ENCODE data around the gene CFAP46. TPM values are rescaled to one million over a fixed set of nuclear protein-coding genes. Genes with fewer than 3 reads are reported as not detected.
"Not testable (repeated sequence)": the region's sequence is repeated elsewhere in the genome, so short reads cannot be mapped to it uniquely, and the experiment has no call there.

CFAP46 gene
- polyA plus RNA-seq, 4 donors: 7.2 to 9.9 (median 8.4) TPM

DNA sequence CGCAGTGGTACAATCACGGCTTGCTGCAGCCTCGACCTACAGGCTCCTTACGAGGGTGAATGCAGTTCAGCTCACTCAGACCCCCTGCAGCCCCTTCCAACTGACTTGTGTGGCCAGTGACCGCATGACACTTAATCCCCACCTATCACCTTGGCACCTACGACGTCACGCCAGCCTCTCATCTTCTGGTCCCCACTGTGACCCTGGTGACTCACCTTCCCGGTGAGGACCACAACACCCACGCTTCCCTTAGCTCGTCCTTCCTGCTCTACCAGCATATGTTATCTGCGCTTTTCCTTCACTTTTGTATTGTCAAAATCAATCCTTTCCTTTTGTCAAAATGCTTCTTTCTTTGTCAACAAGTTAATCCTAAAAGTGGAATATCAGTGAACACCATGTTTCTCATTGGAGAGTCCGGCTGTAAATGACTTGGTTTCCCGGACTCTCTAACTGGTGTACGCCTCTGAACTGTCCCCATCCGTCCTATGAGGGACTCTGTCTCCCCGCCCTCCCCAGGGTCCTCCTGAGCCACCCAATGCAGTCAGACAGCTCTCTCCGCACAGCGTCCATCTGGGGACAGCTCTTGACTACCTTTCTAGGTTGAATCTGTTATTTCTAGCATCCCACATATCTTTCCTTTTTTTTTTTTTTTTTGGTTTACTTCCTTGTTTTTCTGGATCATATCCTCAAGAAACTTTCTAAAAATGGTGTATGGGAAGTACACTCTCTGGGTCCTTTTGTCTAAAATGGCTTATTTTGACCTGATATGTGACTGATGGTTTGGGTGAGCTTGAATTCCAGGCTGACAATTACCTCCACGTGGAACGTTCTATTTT is 37.3 kb downstream of the CFAP46 start:
- DNase-seq (ENCODE audit: low read depth in 4 of 4, low spot score in 3 of 4): no peak

- DNase-seq (ENCODE audit: low read depth in 4 of 4, low spot score in 3 of 4): no peak
Measured at GRCh38 chr10:132904181-132904813, 38.1 kb downstream of the CFAP46 start.

GRCh38 chr10:132902656-132903575 is 39.5 kb downstream of the CFAP46 start:
- DNase-seq (ENCODE audit: low read depth in 4 of 4, low spot score in 3 of 4): not testable (repeated sequence)

DNA sequence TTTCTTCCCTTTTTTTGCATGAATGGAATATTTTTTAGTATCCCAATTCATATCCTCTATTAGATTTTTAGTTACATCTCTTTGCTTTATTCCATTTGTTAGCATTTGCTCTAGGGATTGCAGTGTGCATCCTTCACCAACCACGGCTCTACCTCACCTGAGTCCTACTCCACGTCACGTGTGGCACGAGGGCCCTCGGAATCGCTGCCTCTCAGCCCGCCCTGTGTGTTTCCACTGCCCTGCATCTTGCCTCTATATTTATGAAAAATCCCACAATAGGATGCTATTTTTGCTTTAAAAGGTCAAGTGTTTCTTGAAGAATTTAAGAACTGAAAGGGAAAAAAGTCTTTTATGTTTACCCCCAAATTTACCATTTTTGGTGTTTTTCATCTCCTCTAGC is 41.0 kb downstream of the CFAP46 start:
- no peak for DNase-seq (ENCODE audit: low read depth in 4 of 4, low spot score in 3 of 4)

DNA sequence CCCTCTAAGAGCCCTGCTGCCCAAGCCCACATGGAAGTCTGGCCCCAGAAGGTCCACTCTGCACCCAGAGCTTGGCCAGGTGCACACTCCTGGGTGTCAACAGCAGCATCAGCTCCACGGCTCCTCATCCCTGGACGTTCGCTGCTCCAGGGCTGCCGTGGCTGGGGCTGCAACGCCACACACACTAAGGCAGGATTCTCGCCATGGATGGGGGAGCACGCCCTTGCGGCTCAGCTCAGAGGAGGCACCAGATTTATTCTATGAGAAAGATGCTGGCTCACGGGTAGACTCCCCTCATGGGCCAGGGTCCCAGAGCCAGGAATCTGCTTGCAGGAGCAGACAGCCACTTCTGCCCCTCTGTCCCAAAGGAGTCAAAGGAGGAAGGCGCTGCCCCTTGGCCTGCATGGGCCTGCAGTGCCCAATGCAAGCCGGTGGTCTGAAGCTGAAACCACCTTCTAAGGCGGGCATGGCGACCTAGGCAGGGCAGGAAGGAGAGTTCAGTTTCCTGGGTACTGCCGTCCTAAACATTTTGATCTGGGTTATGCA is 42.1 kb downstream of the CFAP46 start:
- no peak for DNase-seq (ENCODE audit: low read depth in 4 of 4, low spot score in 3 of 4)

DNA sequence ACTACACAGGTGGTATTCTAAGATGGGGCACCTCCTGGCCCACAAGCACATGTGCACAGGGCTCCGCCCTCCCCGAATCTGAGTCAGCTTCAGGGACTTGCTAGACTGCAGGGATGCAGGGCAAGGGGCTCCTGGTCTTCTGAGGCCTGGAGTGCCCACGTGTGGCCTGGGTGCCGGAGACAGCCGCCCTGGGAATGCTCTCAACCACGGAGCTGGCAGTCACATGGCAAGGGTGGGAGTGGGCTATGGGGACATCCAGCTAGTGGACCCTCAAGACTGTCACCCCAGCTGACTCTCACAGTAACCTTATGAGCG is 42.7 kb downstream of the CFAP46 start:
- no peak for DNase-seq (ENCODE audit: low read depth in 4 of 4, low spot score in 3 of 4)

DNA sequence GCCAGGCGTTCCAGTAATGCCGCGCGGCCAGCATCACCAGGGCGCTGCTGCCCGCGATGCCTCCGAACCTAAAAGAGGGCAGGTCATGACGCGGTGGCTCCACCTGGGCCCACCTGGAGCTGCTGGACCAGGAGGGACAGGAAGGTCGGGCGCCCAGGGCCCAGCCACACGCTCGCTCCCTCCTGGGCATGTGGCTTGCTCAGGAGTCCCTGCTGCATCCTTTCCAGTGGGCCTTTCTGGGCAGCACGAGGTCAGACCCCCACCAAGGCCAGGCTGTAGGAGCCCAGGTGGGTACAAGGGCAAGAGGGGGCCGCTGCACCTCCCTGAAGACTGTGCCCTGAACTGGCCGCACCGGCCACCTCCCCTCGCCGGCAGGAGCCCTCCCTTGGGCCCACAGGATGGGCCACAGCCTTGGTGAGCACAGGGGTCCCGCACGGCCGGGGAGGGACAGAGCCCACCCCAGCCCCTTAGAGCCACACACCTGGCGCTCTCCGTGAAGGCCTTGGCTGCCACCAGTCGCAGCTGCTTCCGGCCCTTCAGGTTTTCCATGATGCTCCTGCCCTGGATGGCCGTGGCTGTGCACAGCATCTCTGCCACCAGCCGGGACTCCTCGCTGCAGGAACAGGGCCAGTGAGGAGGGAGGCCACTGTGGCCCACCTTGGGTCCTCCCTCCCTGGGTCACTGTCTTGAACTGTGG is 43.2 kb downstream of the CFAP46 start:
- DNase-seq (ENCODE audit: low read depth in 4 of 4, low spot score in 3 of 4): no peak

DNA sequence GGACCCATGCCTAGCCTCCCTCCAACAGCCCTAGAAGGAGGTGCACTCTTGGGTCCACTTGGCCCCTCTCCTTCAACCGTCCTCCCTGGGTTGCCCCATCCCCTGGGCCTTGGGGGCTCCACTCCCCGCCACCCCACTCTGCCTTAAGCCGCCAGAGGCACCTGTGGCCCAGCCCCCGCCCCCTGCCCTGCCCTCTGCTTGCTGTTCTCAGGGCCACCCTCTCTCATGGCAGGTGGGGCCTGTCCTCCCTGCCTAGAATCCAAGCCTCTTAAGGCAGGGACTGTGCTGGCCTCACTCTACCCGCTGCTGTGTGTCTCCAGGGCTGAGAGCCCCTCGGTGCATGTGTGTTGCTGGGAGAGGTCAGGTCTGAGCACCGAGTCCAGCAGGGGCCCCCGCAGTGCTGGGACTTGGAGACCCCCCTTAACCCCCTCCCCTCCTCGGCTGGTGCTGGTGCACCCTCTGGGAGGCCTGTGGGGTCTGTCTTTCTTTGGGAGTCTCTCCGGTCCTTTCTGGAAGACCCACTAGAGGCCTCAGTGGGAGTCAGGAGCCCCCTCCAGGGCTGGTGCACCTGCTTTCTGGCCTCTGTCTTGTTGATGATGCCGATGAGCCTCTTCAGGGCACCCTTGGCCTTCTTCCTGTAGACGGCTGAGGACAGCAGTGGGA is 43.8 kb downstream of the CFAP46 start:
- no peak for DNase-seq (ENCODE audit: low read depth in 4 of 4, low spot score in 3 of 4)

DNA sequence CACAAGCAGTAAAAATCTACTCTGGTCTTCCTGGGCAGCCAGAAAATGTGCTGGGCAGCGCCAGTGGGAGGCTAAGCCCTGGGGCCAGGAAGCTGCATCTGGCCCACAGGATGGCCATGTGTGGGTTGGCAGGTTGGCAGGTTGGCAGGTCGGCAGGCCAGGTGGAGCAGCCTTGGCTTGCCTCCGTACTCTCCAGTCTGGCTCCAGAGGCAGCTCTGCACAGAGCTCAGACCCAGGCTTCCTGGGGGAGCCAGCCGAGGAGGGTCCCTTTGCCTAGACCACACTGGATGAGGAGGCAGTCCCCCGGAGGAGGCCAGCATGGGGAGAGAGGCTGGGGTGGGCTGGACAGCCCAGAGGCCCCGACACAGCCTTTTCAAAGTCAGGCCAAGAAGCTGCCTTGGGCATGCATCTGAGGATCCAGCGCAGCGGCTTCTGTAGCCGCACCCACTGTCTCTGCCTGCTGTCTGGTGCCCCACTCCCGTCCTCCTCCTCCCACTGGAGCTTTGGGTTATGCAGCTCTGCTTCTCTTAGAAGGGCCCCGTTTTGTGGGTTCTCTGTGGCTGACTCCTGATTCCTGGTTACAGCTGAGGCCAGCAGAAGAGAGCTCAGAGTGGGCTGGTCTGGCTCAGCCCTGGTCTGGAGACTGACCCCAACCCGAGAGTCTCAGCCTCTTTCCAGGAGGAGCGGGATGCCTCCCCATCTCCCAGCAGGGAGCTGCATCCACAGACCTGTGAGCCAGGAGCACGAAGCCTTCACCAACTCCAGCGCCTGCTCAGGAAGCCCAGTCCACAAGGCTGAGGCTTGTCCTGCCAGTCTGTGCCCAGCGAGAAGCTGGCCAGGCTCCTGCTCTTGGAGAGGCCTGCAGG is 44.6 kb downstream of the CFAP46 start:
- no peak for DNase-seq (ENCODE audit: low read depth in 4 of 4, low spot score in 3 of 4)

DNA sequence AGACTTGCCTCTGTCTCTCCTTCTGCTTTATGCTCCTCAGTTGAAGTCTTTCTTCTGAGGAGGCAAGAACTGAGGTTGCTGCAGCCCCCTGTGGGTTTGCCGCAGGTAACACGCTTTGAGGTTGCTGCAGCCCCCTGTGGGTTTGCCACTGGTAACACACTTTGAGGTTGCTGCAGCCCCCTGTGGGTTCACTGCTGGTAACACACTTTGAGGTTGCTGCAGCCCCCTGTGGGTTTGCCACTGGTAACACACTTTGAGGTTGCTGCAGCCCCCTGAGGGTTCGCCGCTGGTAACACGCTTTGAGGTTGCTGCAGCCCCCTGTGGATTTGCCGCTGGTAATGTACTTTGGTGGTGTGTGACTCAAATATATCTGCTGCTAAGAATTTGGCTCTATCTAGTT is 48.6 kb downstream of the CFAP46 start:
- not testable (repeated sequence) for DNase-seq (ENCODE audit: low read depth in 4 of 4, low spot score in 3 of 4)

- no peak for DNase-seq (ENCODE audit: low read depth in 4 of 4, low spot score in 3 of 4)
Measured at GRCh38 chr10:132893090-132893489, 49.3 kb downstream of the CFAP46 start.

GRCh38 chr10:132892004-132892403 is 50.4 kb downstream of the CFAP46 start:
- DNase-seq (ENCODE audit: low read depth in 4 of 4, low spot score in 3 of 4): no peak

DNA sequence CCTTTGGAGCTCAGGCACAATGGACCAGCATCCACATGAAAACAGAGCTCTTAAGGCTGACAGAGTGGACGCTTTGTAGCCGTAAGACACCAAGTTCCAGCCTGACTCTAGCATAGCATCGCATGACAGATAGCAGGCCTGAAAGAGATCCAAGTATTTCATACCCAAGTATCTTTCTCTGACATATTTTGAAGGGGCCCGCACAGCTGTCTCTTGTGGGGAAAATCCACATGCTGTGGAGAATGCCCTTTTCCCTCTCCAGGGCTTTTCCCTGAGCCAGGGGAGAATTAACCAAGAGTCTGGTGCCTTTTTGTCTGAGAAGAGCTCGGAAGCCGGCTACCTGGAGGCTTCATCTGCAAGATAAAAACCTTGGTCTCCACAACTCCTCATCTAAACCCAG is 51.0 kb downstream of the CFAP46 start:
- no peak for DNase-seq (ENCODE audit: low read depth in 4 of 4, low spot score in 3 of 4)

DNA sequence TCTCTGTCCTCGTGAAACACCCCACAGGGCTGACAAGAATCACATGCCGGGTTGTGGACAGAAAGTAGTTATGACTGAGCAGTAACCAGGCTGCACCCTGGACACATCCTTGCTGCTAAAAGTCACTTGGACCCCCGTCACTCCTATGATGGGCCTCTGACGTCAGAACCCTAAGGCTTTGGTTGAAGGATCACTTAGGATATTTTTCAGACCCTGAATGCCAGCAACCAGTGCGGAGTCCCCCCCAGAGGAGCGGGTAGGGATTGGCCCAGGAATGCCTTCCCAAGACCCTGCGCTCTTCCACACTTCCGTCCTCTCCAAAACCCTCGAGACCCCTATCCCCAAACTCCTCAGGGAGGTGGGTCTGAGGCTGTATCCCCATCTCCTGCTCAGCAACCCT is 52.1 kb downstream of the CFAP46 start:
- no peak for DNase-seq (ENCODE audit: low read depth in 4 of 4, low spot score in 3 of 4)

GRCh38 chr10:132889556-132889955 is 52.8 kb downstream of the CFAP46 start:
- no peak for DNase-seq (ENCODE audit: low read depth in 4 of 4, low spot score in 3 of 4)

GRCh38 chr10:132888898-132889490 is 53.4 kb downstream of the CFAP46 start:
- no peak for DNase-seq (ENCODE audit: low read depth in 4 of 4, low spot score in 3 of 4)

- DNase-seq (ENCODE audit: low read depth in 4 of 4, low spot score in 3 of 4): not testable (repeated sequence)
Measured at GRCh38 chr10:132888446-132888845, 53.9 kb downstream of the CFAP46 start.
